SK-N-SH (cell line): Measurements from ENCODE around the gene KAT5. TPM values are rescaled to one million over a fixed set of nuclear protein-coding genes. Genes with fewer than 3 reads are reported as not detected.

ENCODE experiments used
- CTCF ChIA-PET: fragments of 300-600, 350-600 bp; formaldehyde crosslinking; extraction: SDS; loops from one replicate; lab custom pipeline; 2021; lab: Yijun Ruan, JAX
- POLR2A ChIA-PET: fragments of 350-600 bp; sonication (Branson Sonifier 250); formaldehyde crosslinking; extraction: SDS; loops from one replicate; lab custom pipeline; 2020; ENCODE audit warnings: antibody characterized with exemption, inconsistent platforms; lab: Yijun Ruan, JAX
- DNase-seq: peaks from one replicate; pipeline ENCODE4 v3.0.0; 2012
- H2AFZ ChIP-seq: fragments of 200-600 bp; sonication (generic); 2 replicates; pipeline ENCODE4 v1.8.1; 2016; ENCODE audit warnings: antibody characterized with exemption, mild to moderate bottlenecking, low read depth
- H3F3A ChIP-seq: fragments of 200-600 bp; sonication (generic); replicated peaks from 2 replicates; pipeline ENCODE3; 2016; ENCODE audit warnings: antibody characterized with exemption, mild to moderate bottlenecking; ENCODE audit not compliant: insufficient read depth
- H3K27ac ChIP-seq, 2 experiments: fragments of 200-500 bp in 1 of 2; fragments of 200-600 bp in 1 of 2; sonication (Bioruptor generic) in 1 of 2; sonication (generic), shearing (Covaris generic) in 1 of 2; 2 replicates each; pipeline versions ENCODE4 v1.5.1 to v1.6.1; 2014 to 2016; ENCODE audit warnings: low read depth in 2 of 2, inconsistent platforms in 1 of 2, low read length in 1 of 2, mild to moderate bottlenecking in 1 of 2, mixed read lengths in 1 of 2
- H3K27me3 ChIP-seq: fragments of 200-600 bp; sonication (generic), shearing (Covaris generic); 2 replicates; pipeline ENCODE4 v1.6.1; 2016; ENCODE audit warnings: mixed run types; ENCODE audit not compliant: insufficient read depth
- H3K36me3 ChIP-seq, 2 experiments: fragments of 200-500 bp in 1 of 2; fragments of 200-600 bp in 1 of 2; sonication (Bioruptor generic) in 1 of 2; sonication (generic) in 1 of 2; replicated peaks in 1 of 2; 2 replicates each; pipeline versions ENCODE3 to v1.5.1; 2014 to 2016; ENCODE audit warnings: low read length in 1 of 2, mild to moderate bottlenecking in 1 of 2; ENCODE audit not compliant: insufficient read depth in 2 of 2, control insufficient read depth in 1 of 2
- H3K4me1 ChIP-seq, 2 experiments: fragments of 200-500 bp in 1 of 2; fragments of 200-600 bp in 1 of 2; sonication (Bioruptor generic) in 1 of 2; sonication (generic), shearing (Covaris generic) in 1 of 2; 2 replicates each; pipeline versions ENCODE4 v1.5.1 to v1.6.1; 2014 to 2016; ENCODE audit warnings: low read depth in 1 of 2, low read length in 1 of 2, mixed run types in 1 of 2; ENCODE audit not compliant: insufficient read depth in 2 of 2, control insufficient read depth in 1 of 2
- H3K4me2 ChIP-seq: fragments of 200-600 bp; sonication (generic), shearing (Covaris generic); 2 replicates; pipeline ENCODE4 v1.6.1; 2017; ENCODE audit warnings: mixed run types
- H3K4me3 ChIP-seq, 2 experiments: fragments of 200-500 bp in 1 of 2; fragments of 200-600 bp in 1 of 2; sonication (Bioruptor generic) in 1 of 2; sonication (generic), shearing (Covaris generic) in 1 of 2; 2 replicates each; pipeline versions ENCODE4 v1.5.1 to v1.8.1; 2014 to 2016; ENCODE audit warnings: low read depth in 2 of 2, inconsistent platforms in 1 of 2, low read length in 1 of 2, mild to moderate bottlenecking in 1 of 2, mixed read lengths in 1 of 2, moderate library complexity in 1 of 2
- H3K79me2 ChIP-seq: fragments of 200-600 bp; sonication (generic); 2 replicates; pipeline ENCODE4 v1.8.1; 2017; ENCODE audit warnings: mild to moderate bottlenecking; ENCODE audit not compliant: insufficient read depth
- H3K9ac ChIP-seq: fragments of 200-600 bp; sonication (generic); 2 replicates; pipeline ENCODE4 v1.6.1; 2017; ENCODE audit warnings: mixed run types
- H3K9me2 ChIP-seq: fragments of 200-600 bp; sonication (generic); 2 replicates; pipeline ENCODE4 v1.6.1; 2017; ENCODE audit warnings: mixed run types
- H3K9me3 ChIP-seq: fragments of 200-600 bp; sonication (generic); 2 replicates; pipeline ENCODE4 v1.6.1; 2017; ENCODE audit warnings: mixed run types, mild to moderate bottlenecking, moderate library complexity
- H4K20me1 ChIP-seq: fragments of 200-600 bp; sonication (generic); 2 replicates; pipeline ENCODE4 v1.6.1; 2017; ENCODE audit warnings: mild to moderate bottlenecking, mixed run types; ENCODE audit not compliant: insufficient read depth
- CHD2 ChIP-seq: fragments of 150-350 bp; IDR thresholded peaks from 2 replicates; pipeline ENCODE4 v1.6.1; 2018; ENCODE audit warnings: low read length; ENCODE audit not compliant: partially characterized antibody
- ELF1 ChIP-seq: IDR thresholded peaks from 2 replicates; pipeline ENCODE4 v1.4.0; 2012
- EP300 ChIP-seq, 2 experiments: IDR thresholded peaks; 2 replicates each; pipeline versions ENCODE4 v1.4.0 to v1.6.1; 2012; ENCODE audit warnings: borderline replicate concordance in 1 of 2, low read depth in 1 of 2, low read length in 1 of 2
- FOSL2 ChIP-seq: IDR thresholded peaks from 2 replicates; pipeline ENCODE4 v1.4.0; 2012; ENCODE audit warnings: low read depth, mild to moderate bottlenecking, moderate library complexity, borderline replicate concordance
- FOXM1 ChIP-seq: IDR thresholded peaks from 2 replicates; pipeline ENCODE4 v1.4.0; 2012; ENCODE audit warnings: low read depth, mild to moderate bottlenecking
- GABPA ChIP-seq: IDR thresholded peaks from 2 replicates; pipeline ENCODE4 v1.4.0; 2012; ENCODE audit warnings: low read depth, mild to moderate bottlenecking
- GATA2 ChIP-seq: sonication (generic); formaldehyde crosslinking; IDR thresholded peaks from 2 replicates; pipeline ENCODE4 v1.5.0; 2020; ENCODE audit warnings: mild to moderate bottlenecking, missing genetic modification reagents
- JUND ChIP-seq: IDR thresholded peaks from 2 replicates; pipeline ENCODE4 v1.4.0; 2012
- MEF2A ChIP-seq: IDR thresholded peaks from 2 replicates; pipeline ENCODE4 v1.4.0; 2012; ENCODE audit warnings: low read depth, borderline replicate concordance
- NFIC ChIP-seq: IDR thresholded peaks from 2 replicates; pipeline ENCODE4 v1.4.0; 2012; ENCODE audit warnings: borderline replicate concordance
- NRF1 ChIP-seq: IDR thresholded peaks from 2 replicates; pipeline ENCODE4 v1.6.1; 2012; ENCODE audit warnings: low read depth, mild to moderate bottlenecking, low read length
- PBX3 ChIP-seq: IDR thresholded peaks from 2 replicates; pipeline ENCODE4; 2012
- REST ChIP-seq: IDR thresholded peaks from 2 replicates; pipeline ENCODE4 v1.6.1; 2012; ENCODE audit warnings: mild to moderate bottlenecking, low read depth, low read length, moderate library complexity
- RFX5 ChIP-seq: IDR thresholded peaks from 2 replicates; pipeline ENCODE4 v1.6.1; 2012; ENCODE audit warnings: mild to moderate bottlenecking, improper control_type of control experiment, low read length
- RXRA ChIP-seq: IDR thresholded peaks from 2 replicates; pipeline ENCODE4 v1.4.0; 2012; ENCODE audit warnings: low read depth, mild to moderate bottlenecking, borderline replicate concordance
- USF2 ChIP-seq: fragments of 150-350 bp; IDR thresholded peaks from 2 replicates; pipeline ENCODE4 v1.6.1; 2017; ENCODE audit warnings: antibody characterized with exemption, low read length, low read depth, borderline replicate concordance
- YY1 ChIP-seq: IDR thresholded peaks from 2 replicates; pipeline ENCODE4 v1.4.0; 2012; ENCODE audit warnings: low read depth, mild to moderate bottlenecking
- ZBTB33 ChIP-seq: IDR thresholded peaks from 2 replicates; pipeline ENCODE4 v1.4.0; 2012; ENCODE audit warnings: low read depth, borderline replicate concordance
- WGBS: methylation state at CpG from one replicate; pipeline ENCODE4 v1.1.6; 2017; ENCODE audit warnings: low lambda C conversion rate; 5-methylcytosine and 5-hydroxymethylcytosine counted together
- polyA plus RNA-seq, 3 experiments: library from polyadenylated mRNA; depleted of rRNA; stranded (reverse); fragments of >200 nt; gene quantifications; 2 replicates each; pipeline ENCODE4 v1.2.3, GENCODE V29; 2012

The KAT5 gene
- polyA plus RNA-seq, 1 of the 3 experiments (the other 2 are of a cell fraction), result 51.9 TPM

- TF ChIP-seq REST, result no peak
- TF ChIP-seq MEF2A, result no peak
- no peak for TF ChIP-seq NFIC
- TF ChIP-seq USF2, result no peak
- TF ChIP-seq GABPA, result no peak
- TF ChIP-seq FOSL2, result no peak
- TF ChIP-seq NRF1, result no peak
- TF ChIP-seq PBX3, result no peak
- TF ChIP-seq, all 33 proteins: peak for 0
- WGBS, result 76% methylated on average over 11 of the region's 11 CpGs
- Histone ChIP-seq H3K9me2 (no peaks in the 10 kb centered on the region), H3K36me3 (no peaks in the 10 kb centered on the region), H3K4me3 (no peak overlapping the region), H4K20me1 (no peaks in the 10 kb centered on the region), H3K27me3 (no peaks in the 10 kb centered on the region), H3K4me2 (no peak overlapping the region), H3K4me1 (no peaks in the 10 kb centered on the region), H3K9ac (no peak overlapping the region), H2AFZ (no peak overlapping the region), H3F3A (no peaks in the 10 kb centered on the region), H3K27ac (no peak overlapping the region), H3K9me3 (no peaks in the 10 kb centered on the region), H3K79me2 (no peaks in the 10 kb centered on the region)
- ChIA-PET CTCF (interaction anchor here (1.4 to 2.8 kb wide), 2 partner anchors 13 to 19 kb away, joined by 5 to 13 read pairs; partner anchors contain the start of gene KAT5), POLR2A (no interaction called here)
- DNase-seq, result no peak
These were observed 19.7 kb upstream of the KAT5 start for GRCh38 chr11:65692367-65692766.

GRCh38 chr11:65695459-65696241 lies 16.4 kb upstream of the KAT5 start:
- H3K79me2 ChIP-seq, result no peaks in the 10 kb centered on the region
- POLR2A ChIA-PET, result no interaction called here
- no peak overlapping the region for H2AFZ ChIP-seq
- H3K4me1 ChIP-seq, result no peaks in the 10 kb centered on the region
- H3F3A ChIP-seq, result no peaks in the 10 kb centered on the region
- no peaks in the 10 kb centered on the region for H4K20me1 ChIP-seq
- DNase-seq, result no peak
- no peaks in the 10 kb centered on the region for H3K9me3 ChIP-seq
- H3K4me3 ChIP-seq, result no peak overlapping the region
- H3K36me3 ChIP-seq, result no peaks in the 10 kb centered on the region
- no peak overlapping the region for H3K9ac ChIP-seq
- no peaks in the 10 kb centered on the region for H3K9me2 ChIP-seq
- no peak overlapping the region for H3K27ac ChIP-seq
- H3K4me2 ChIP-seq, result no peak overlapping the region
- H3K27me3 ChIP-seq, result peaks cover 14% of the 10 kb centered on the region; the same call in 1 of the 2 replicates
- 71% methylated on average over 12 of the region's 12 CpGs for WGBS
- CTCF ChIA-PET, result interaction anchor here (0.6 to 4.3 kb wide), 6 partner anchors 10 to 122 kb away, joined by 3 to 25 read pairs (median 4); partner anchors contain the start of gene KAT5
- no peak for TF ChIP-seq RXRA
- no peak for TF ChIP-seq RFX5
- no peak for TF ChIP-seq YY1
- TF ChIP-seq FOSL2, result no peak
- TF ChIP-seq FOXM1, result no peak
- no peak for TF ChIP-seq JUND
- TF ChIP-seq ELF1, result no peak
- TF ChIP-seq ZBTB33, result no peak
- no peak for TF ChIP-seq EP300 (IDR thresholded peaks at IDR 0.05; ENCODE audit: borderline replicate concordance in 1 of 2, low read depth in 1 of 2, low read length in 1 of 2)
- TF ChIP-seq GATA2 (CRISPR knock-in tag), result no peak
- no peak for TF ChIP-seq CHD2
